ENCODE results near the gene SUSD1. TPM values are rescaled to one million over a fixed set of nuclear protein-coding genes. Genes with fewer than 3 reads are reported as not detected.

The SUSD1 gene
- total and polyA plus RNA-seq, 2 donors (not counting 3 experiments of a cell fraction or from before 2014, with no cell fraction given) = 33.1 to 37.8 TPM

DNA sequence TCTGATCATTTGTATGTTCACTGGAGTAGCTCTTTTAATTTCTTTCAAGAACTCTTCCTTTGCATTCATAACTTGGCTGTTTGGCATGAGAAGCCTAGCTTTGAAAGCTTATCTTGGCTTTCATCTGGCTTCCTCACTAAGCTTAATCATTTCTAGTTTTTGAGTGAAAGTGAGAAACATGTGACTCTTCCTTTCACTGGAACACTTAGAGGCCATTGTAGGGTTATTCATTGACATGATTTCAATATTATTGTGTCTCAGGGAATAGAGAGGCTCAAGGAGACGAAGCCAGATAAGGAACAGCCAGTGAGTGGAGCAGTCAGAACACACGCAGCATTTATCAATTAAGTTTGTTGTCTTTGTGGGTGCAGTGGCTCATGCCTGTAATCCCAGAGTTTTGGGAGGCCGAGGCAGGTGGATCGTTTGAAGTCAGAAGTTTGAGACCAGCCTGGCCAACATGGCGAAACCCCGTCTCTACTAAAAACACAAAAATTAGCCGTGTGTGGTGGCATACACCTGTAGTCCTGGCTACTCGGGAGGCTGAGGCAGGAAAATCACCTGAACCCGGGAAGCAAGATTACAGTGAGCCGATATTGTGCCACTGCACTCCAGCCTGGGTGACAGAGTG, 180.2 kb downstream of the SUSD1 start:
- dilution Hi-C loops (cut with MboI; ENCODE audit: extremely low pct_ligation_motif_present, low sequenced_read_pairs) = no loop called here
- Histone ChIP-seq H3K9ac (replicated peaks; ENCODE audit: extremely low read depth, insufficient read depth, low read length) (no peak overlapping the region), H3K36me3 (ENCODE audit: control insufficient read depth in 2 of 2, extremely low read depth in 1 of 2, insufficient read depth in 2 of 2, low read length in 2 of 2) (no peaks in the 10 kb centered on the region), H3K9me3 (replicated peaks; ENCODE audit: control insufficient read depth, insufficient read depth, low read length) (no peaks in the 10 kb centered on the region), H2AFZ (ENCODE audit: low read depth, low read length) (peak overlapping the region; percentile 11), H3K4me2 (ENCODE audit: insufficient read depth, low read length) (no peak overlapping the region), H3K4me1 (ENCODE audit: control insufficient read depth, extremely low read depth, insufficient read depth, low read length) (peaks cover 4% of the 10 kb centered on the region), H3K27ac (ENCODE audit: insufficient read depth, low read depth, low read length) (no peak overlapping the region), H3K9me1 (replicated peaks; ENCODE audit: control insufficient read depth, extremely low read depth, insufficient read depth, low read length) (no peaks in the 10 kb centered on the region), H3K79me2 (ENCODE audit: control insufficient read depth, insufficient read depth, low read length) (no peaks in the 10 kb centered on the region), H4K20me1 (replicated peaks; ENCODE audit: control insufficient read depth, extremely low read depth, insufficient read depth, low read length) (no peaks in the 10 kb centered on the region), H3K4me3 (replicated peaks in 1 of 3; ENCODE audit: insufficient read depth in 1 of 3, low read depth in 1 of 3, low read length in 3 of 3) (no peak overlapping the region), H3K27me3 (ENCODE audit: control insufficient read depth in 2 of 2, insufficient read depth in 2 of 2, low read length in 2 of 2) (no peaks in the 10 kb centered on the region)
- peak; percentile 87 for DNase-seq (ENCODE audit: low read depth, low spot score)
- POLR2A ChIA-PET = interaction anchor here (0.6 kb wide), 2 partner anchors 228 to 802 kb away, joined by 3 to 5 read pairs; no protein-coding TSS in a partner anchor
- TF ChIP-seq POLR2A (IDR thresholded peaks at IDR 0.05; ENCODE audit: low read depth, low read length) = no peak
- peak; percentile 87 for TF ChIP-seq GATA2 (IDR thresholded peaks at IDR 0.05; ENCODE audit: insufficient read depth, insufficient read length, low read depth, low read length)
- TF ChIP-seq MAX (IDR thresholded peaks at IDR 0.05; ENCODE audit: insufficient read depth, insufficient read length) = no peak
- no peak for TF ChIP-seq JUN (IDR thresholded peaks at IDR 0.05; ENCODE audit: borderline replicate concordance, insufficient read depth, insufficient read length, low read depth)
- intact Hi-C loops (cut with micrococcal nuclease) = no loop called here
- CTCF ChIA-PET = interaction anchor here (0.6 to 1.5 kb wide), 10 partner anchors 9 to 235 kb away, joined by 3 to 17 read pairs (median 4); no protein-coding TSS in a partner anchor
- peak; percentile 76 for FAIRE-seq
- BruUV-seq (replicated peaks) = no TSS peak

DNA sequence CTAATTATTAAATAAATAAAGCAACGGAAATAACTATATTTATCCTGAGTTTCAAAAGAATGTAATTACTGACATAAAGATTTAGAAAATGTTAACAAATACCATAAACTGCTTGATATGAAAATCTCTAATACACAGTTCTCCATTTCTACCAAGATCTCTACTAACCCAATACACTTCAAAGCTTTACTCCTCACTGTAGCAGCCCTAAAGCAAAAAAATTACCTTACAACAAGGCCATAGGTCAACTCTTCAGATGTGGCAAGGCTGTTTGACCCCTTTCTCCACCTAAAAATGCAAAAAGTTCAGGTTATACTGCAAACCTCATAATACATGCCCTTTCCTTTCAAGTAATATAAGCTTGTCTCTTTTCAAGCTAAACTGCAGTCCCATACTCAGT, 181.8 kb downstream of the SUSD1 start:
- Histone ChIP-seq H3K9me1 (replicated peaks; ENCODE audit: control insufficient read depth, extremely low read depth, insufficient read depth, low read length) (no peaks in the 10 kb centered on the region), H3K27me3 (ENCODE audit: control insufficient read depth in 2 of 2, insufficient read depth in 2 of 2, low read length in 2 of 2) (no peaks in the 10 kb centered on the region), H3K4me2 (ENCODE audit: insufficient read depth, low read length) (no peak overlapping the region), H3K36me3 (ENCODE audit: control insufficient read depth in 2 of 2, extremely low read depth in 1 of 2, insufficient read depth in 2 of 2, low read length in 2 of 2) (no peaks in the 10 kb centered on the region), H3K27ac (ENCODE audit: insufficient read depth, low read depth, low read length) (no peak overlapping the region), H3K4me3 (replicated peaks in 1 of 3; ENCODE audit: insufficient read depth in 1 of 3, low read depth in 1 of 3, low read length in 3 of 3) (no peak overlapping the region), H3K9ac (replicated peaks; ENCODE audit: extremely low read depth, insufficient read depth, low read length) (no peak overlapping the region), H3K4me1 (ENCODE audit: control insufficient read depth, extremely low read depth, insufficient read depth, low read length) (peaks cover 4% of the 10 kb centered on the region), H4K20me1 (replicated peaks; ENCODE audit: control insufficient read depth, extremely low read depth, insufficient read depth, low read length) (no peaks in the 10 kb centered on the region), H3K79me2 (ENCODE audit: control insufficient read depth, insufficient read depth, low read length) (no peaks in the 10 kb centered on the region), H2AFZ (ENCODE audit: low read depth, low read length) (peak overlapping the region; percentile 56), H3K9me3 (replicated peaks; ENCODE audit: control insufficient read depth, insufficient read depth, low read length) (no peaks in the 10 kb centered on the region)
- DNase-seq (ENCODE audit: low read depth, low spot score) (no peak), FAIRE-seq (no peak)
- no TSS peak for BruUV-seq (replicated peaks)
- POLR2A ChIA-PET = interaction anchor here (0.6 kb wide), 1 partner anchor 96 kb away, joined by 5 read pairs; no protein-coding TSS in a partner anchor
- intact Hi-C loops (cut with micrococcal nuclease) (no loop called here), dilution Hi-C loops (cut with MboI; ENCODE audit: extremely low pct_ligation_motif_present, low sequenced_read_pairs) (no loop called here)
- no peak for TF ChIP-seq GATA2 (IDR thresholded peaks at IDR 0.05; ENCODE audit: insufficient read depth, insufficient read length, low read depth, low read length)
- TF ChIP-seq EZH2 (IDR thresholded peaks at IDR 0.05; ENCODE audit: borderline replicate concordance, low read depth, low read length, severe bottlenecking) = no peak
- no peak for TF ChIP-seq FOS (IDR thresholded peaks at IDR 0.05; ENCODE audit: borderline replicate concordance, insufficient read depth, low read length)
- TF ChIP-seq MAX (IDR thresholded peaks at IDR 0.05; ENCODE audit: insufficient read depth, insufficient read length) = no peak
- no peak for TF ChIP-seq POLR2A (IDR thresholded peaks at IDR 0.05; ENCODE audit: low read depth, low read length)
- no peak for TF ChIP-seq POLR2AphosphoS5 (IDR thresholded peaks at IDR 0.05; ENCODE audit: insufficient read depth, low read depth, low read length)
- TF ChIP-seq, protein P1, sequence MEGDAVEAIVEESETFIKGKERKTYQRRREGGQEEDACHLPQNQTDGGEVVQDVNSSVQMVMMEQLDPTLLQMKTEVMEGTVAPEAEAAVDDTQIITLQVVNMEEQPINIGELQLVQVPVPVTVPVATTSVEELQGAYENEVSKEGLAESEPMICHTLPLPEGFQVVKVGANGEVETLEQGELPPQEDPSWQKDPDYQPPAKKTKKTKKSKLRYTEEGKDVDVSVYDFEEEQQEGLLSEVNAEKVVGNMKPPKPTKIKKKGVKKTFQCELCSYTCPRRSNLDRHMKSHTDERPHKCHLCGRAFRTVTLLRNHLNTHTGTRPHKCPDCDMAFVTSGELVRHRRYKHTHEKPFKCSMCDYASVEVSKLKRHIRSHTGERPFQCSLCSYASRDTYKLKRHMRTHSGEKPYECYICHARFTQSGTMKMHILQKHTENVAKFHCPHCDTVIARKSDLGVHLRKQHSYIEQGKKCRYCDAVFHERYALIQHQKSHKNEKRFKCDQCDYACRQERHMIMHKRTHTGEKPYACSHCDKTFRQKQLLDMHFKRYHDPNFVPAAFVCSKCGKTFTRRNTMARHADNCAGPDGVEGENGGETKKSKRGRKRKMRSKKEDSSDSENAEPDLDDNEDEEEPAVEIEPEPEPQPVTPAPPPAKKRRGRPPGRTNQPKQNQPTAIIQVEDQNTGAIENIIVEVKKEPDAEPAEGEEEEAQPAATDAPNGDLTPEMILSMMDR (IDR thresholded peaks at IDR 0.05; ENCODE audit: extremely low read depth in 1 of 2, insufficient read depth in 1 of 2, low read depth in 1 of 2, low read length in 2 of 2) = no peak
- TF ChIP-seq JUN (IDR thresholded peaks at IDR 0.05; ENCODE audit: borderline replicate concordance, insufficient read depth, insufficient read length, low read depth) = no peak
- TF ChIP-seq MYC (IDR thresholded peaks at IDR 0.05; ENCODE audit: low read depth, low read length) = no peak
- CTCF ChIA-PET = interaction anchor here (1.1 to 1.5 kb wide), 2 partner anchors 14 to 81 kb away, joined by 4 read pairs; no protein-coding TSS in a partner anchor

Measured in endothelial cell of umbilical vein (primary cell).